ENCODE measurements around the gene RPL38.

DNA sequence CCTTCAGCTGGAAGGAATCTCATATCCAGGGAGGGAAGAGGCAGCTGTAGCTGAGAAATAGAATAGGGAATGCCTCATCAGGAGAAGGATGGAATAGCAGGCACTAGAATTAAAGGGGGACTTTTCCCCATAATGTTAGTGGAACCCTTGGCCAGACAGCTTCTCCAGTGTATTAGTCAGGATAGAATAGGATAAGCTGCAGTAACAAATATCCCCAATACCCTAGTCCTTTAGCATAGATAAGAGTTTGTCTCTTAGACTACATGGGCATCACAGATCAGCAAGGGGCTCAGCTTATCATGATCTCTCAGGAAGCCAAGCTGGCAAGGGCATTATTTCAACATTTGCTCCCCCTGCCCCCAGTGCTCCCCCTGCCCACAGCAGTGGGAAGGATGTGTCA is 44.7 kb upstream of the RPL38 start:
- TF ChIP-seq, protein P1, sequence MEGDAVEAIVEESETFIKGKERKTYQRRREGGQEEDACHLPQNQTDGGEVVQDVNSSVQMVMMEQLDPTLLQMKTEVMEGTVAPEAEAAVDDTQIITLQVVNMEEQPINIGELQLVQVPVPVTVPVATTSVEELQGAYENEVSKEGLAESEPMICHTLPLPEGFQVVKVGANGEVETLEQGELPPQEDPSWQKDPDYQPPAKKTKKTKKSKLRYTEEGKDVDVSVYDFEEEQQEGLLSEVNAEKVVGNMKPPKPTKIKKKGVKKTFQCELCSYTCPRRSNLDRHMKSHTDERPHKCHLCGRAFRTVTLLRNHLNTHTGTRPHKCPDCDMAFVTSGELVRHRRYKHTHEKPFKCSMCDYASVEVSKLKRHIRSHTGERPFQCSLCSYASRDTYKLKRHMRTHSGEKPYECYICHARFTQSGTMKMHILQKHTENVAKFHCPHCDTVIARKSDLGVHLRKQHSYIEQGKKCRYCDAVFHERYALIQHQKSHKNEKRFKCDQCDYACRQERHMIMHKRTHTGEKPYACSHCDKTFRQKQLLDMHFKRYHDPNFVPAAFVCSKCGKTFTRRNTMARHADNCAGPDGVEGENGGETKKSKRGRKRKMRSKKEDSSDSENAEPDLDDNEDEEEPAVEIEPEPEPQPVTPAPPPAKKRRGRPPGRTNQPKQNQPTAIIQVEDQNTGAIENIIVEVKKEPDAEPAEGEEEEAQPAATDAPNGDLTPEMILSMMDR (IDR thresholded peaks at IDR 0.05) = no peak
- TF ChIP-seq EP300 (IDR thresholded peaks at IDR 0.05) = no peak

All from suprapubic skin (tissue), 3 donors.